Neural cell (in vitro differentiated cells): Measurements from ENCODE around the gene NEURL1. TPM values are rescaled to one million over a fixed set of nuclear protein-coding genes. Genes with fewer than 3 reads are reported as not detected.

ENCODE experiments used
- H2AFZ ChIP-seq: fragments of 200-600, 300-800 bp; sonication (generic), shearing (Covaris generic); 2 replicates; pipeline ENCODE4 v1.6.0; 2014; ENCODE audit warnings: low read depth, mild to moderate bottlenecking, antibody characterized with exemption, low read length, moderate library complexity
- H3F3A ChIP-seq: fragments of 200-600 bp; shearing (Covaris generic); 2 replicates; pipeline ENCODE4 v1.6.1; 2016; ENCODE audit warnings: mild to moderate bottlenecking, moderate library complexity, mixed read lengths, antibody characterized with exemption, low read length; ENCODE audit not compliant: insufficient read depth, poor library complexity, severe bottlenecking
- H3K27ac ChIP-seq: fragments of 200-600, 300-800 bp; sonication (generic), shearing (Covaris generic); 2 replicates; pipeline ENCODE4 v1.5.1; 2014; ENCODE audit warnings: mild to moderate bottlenecking, low read length, moderate library complexity
- H3K27me3 ChIP-seq: fragments of 300-800, 200-600 bp; sonication (generic), shearing (Covaris generic); 2 replicates; pipeline ENCODE4 v1.6.0; 2014; ENCODE audit warnings: mild to moderate bottlenecking, low read depth, low read length, moderate library complexity; ENCODE audit not compliant: insufficient read depth
- H3K36me3 ChIP-seq: fragments of 300-800, 200-600 bp; sonication (generic), shearing (Covaris generic); 2 replicates; pipeline ENCODE4 v1.5.1; 2014; ENCODE audit warnings: mild to moderate bottlenecking, antibody characterized with exemption, low read length, moderate library complexity; ENCODE audit not compliant: insufficient read depth
- H3K4me2 ChIP-seq: fragments of 300-800, 200-600 bp; sonication (generic), shearing (Covaris generic); 2 replicates; pipeline ENCODE4 v1.6.0; 2014; ENCODE audit warnings: mild to moderate bottlenecking, low read length
- H3K4me3 ChIP-seq: fragments of 300-800, 200-600 bp; sonication (generic), shearing (Covaris generic); 2 replicates; pipeline ENCODE4 v1.5.1; 2014; ENCODE audit warnings: mild to moderate bottlenecking, low read length, moderate library complexity
- H3K79me2 ChIP-seq: fragments of 200-600 bp; shearing (Covaris generic); replicated peaks from 2 replicates; pipeline ENCODE4 v1.6.0; 2014; ENCODE audit warnings: mild to moderate bottlenecking, low read length, moderate library complexity; ENCODE audit not compliant: insufficient read depth
- H3K9ac ChIP-seq: fragments of 300-800, 200-600 bp; sonication (generic), shearing (Covaris generic); 2 replicates; pipeline ENCODE4 v1.6.1; 2016; ENCODE audit warnings: mild to moderate bottlenecking, low read length, mixed read lengths
- H3K9me2 ChIP-seq: fragments of 200-600 bp; shearing (Covaris generic); 2 replicates; pipeline ENCODE4 v1.6.1; 2016; ENCODE audit warnings: mild to moderate bottlenecking, low read length, mixed read lengths; ENCODE audit not compliant: insufficient read depth
- H3K9me3 ChIP-seq: fragments of 200-600, 300-800 bp; sonication (generic), shearing (Covaris generic); 2 replicates; pipeline ENCODE4 v1.6.1; 2016; ENCODE audit warnings: mild to moderate bottlenecking, mixed run types, low read length, moderate library complexity, mixed read lengths
- H4K20me1 ChIP-seq: fragments of 200-600 bp; shearing (Covaris generic); 2 replicates; pipeline ENCODE4 v1.6.1; 2016; ENCODE audit warnings: mild to moderate bottlenecking, mixed run types; ENCODE audit not compliant: insufficient read depth
- CTCF ChIP-seq: fragments of 450-650 bp; IDR thresholded peaks from 2 replicates; pipeline ENCODE4 v1.5.1; 2014; ENCODE audit warnings: antibody characterized with exemption, mild to moderate bottlenecking, moderate library complexity; ENCODE audit not compliant: poor library complexity, severe bottlenecking
- EP300 ChIP-seq: fragments of 450-650 bp; conservative IDR thresholded peaks from 2 replicates; pipeline ENCODE4 v1.6.1; 2014; ENCODE audit warnings: antibody characterized with exemption, mild to moderate bottlenecking, moderate library complexity; ENCODE audit not compliant: poor library complexity, severe bottlenecking
- EZH2 ChIP-seq: fragments of 200-600, 300-800 bp; shearing (Covaris generic), sonication (generic); IDR thresholded peaks from 2 replicates; pipeline ENCODE4 v1.6.1; 2014; ENCODE audit warnings: antibody characterized with exemption, low read length, borderline replicate concordance, mild to moderate bottlenecking; ENCODE audit not compliant: insufficient read depth, poor library complexity, severe bottlenecking
- MXI1 ChIP-seq: fragments of 450-650 bp; conservative IDR thresholded peaks from 2 replicates; pipeline ENCODE4 v1.6.1; 2014; ENCODE audit warnings: antibody characterized with exemption, mild to moderate bottlenecking; ENCODE audit not compliant: poor library complexity, severe bottlenecking
- POLR2AphosphoS5 ChIP-seq: IDR thresholded peaks from 2 replicates; pipeline ENCODE4 v1.6.1; 2012
- RAD21 ChIP-seq: fragments of 450-650 bp; conservative IDR thresholded peaks from 2 replicates; pipeline ENCODE4 v1.6.1; 2014; ENCODE audit warnings: antibody characterized with exemption, mild to moderate bottlenecking, moderate library complexity
- REST ChIP-seq: IDR thresholded peaks from 2 replicates; pipeline ENCODE4 v1.6.1; 2012; ENCODE audit warnings: borderline replicate concordance
- SMC3 ChIP-seq: fragments of 450-650 bp; conservative IDR thresholded peaks from 2 replicates; pipeline ENCODE4 v1.6.1; 2014; ENCODE audit warnings: antibody characterized with exemption, mild to moderate bottlenecking, moderate library complexity; ENCODE audit not compliant: poor library complexity
- TAF1 ChIP-seq: IDR thresholded peaks from 2 replicates; pipeline ENCODE4 v1.6.1; 2012; ENCODE audit warnings: low read depth
- polyA plus RNA-seq: library from polyadenylated mRNA; depleted of rRNA; stranded (reverse); fragments of >200 nt; gene quantifications from 2 replicates; pipeline ENCODE4 v1.2.3, GENCODE V29; 2014

The NEURL1 gene
- polyA plus RNA-seq, 1 donor from 2014 or later = 12.3 TPM

- Histone ChIP-seq H3K4me2 (no peak overlapping the region), H3K27me3 (no peaks in the 10 kb centered on the region), H3K36me3 (no peaks in the 10 kb centered on the region), H3F3A (no peaks in the 10 kb centered on the region), H3K79me2 (no peaks in the 10 kb centered on the region), H3K9ac (no peak overlapping the region), H3K9me2 (no peaks in the 10 kb centered on the region), H4K20me1 (no peaks in the 10 kb centered on the region), H2AFZ (no peak overlapping the region), H3K9me3 (no peaks in the 10 kb centered on the region), H3K4me3 (no peak overlapping the region), H3K27ac (no peak overlapping the region)
- no peak for TF ChIP-seq SMC3
- TF ChIP-seq POLR2AphosphoS5 = no peak
- TF ChIP-seq EP300 = no peak
- no peak for TF ChIP-seq CTCF
Observed at GRCh38 chr10:103574097-103575061, 80.9 kb downstream of the NEURL1 start.

GRCh38 chr10:103575416-103576075 is 82.0 kb downstream of the NEURL1 start:
- Histone ChIP-seq H3K79me2 (no peaks in the 10 kb centered on the region), H3K27ac (no peak overlapping the region), H2AFZ (no peak overlapping the region), H3K4me2 (no peak overlapping the region), H3K9me2 (no peaks in the 10 kb centered on the region), H3K9me3 (no peaks in the 10 kb centered on the region), H4K20me1 (no peaks in the 10 kb centered on the region), H3K4me3 (no peak overlapping the region), H3K36me3 (no peaks in the 10 kb centered on the region), H3F3A (no peaks in the 10 kb centered on the region), H3K9ac (no peak overlapping the region), H3K27me3 (no peaks in the 10 kb centered on the region)
- no peak for TF ChIP-seq EP300
- no peak for TF ChIP-seq MXI1
- TF ChIP-seq SMC3 = no peak
- no peak for TF ChIP-seq TAF1
- TF ChIP-seq POLR2AphosphoS5 = no peak
- TF ChIP-seq RAD21 = no peak
- TF ChIP-seq REST = no peak
- TF ChIP-seq CTCF = no peak
- no peak for TF ChIP-seq EZH2
